GM13976 (cell line): ENCODE measurements around the gene MRPL1.
A peak's percentile ranks its signal among the peaks of the same experiment; 100 is the strongest.

Experiments
- DNase-seq: peaks from one replicate; pipeline ENCODE4 v3.0.0; 2012; ENCODE audit warnings: low spot score
- in situ Hi-C: fragments of 300-500 bp; cut with MboI; formaldehyde crosslinking; loops from one replicate; pipeline ENCODE4 v1.12.0; 2022; ENCODE audit warnings: low sequenced_read_pairs, mixed read lengths, inconsistent platforms; ENCODE audit not compliant: unreplicated experiment
- TF ChIP-seq, protein P1 (sequence below): IDR thresholded peaks from 2 replicates; pipeline ENCODE4 v1.5.1; 2012; ENCODE audit warnings: borderline replicate concordance, mild to moderate bottlenecking; ENCODE audit not compliant: insufficient read depth; ENCODE audit errors: extremely low read depth, missing control alignments, control extremely low read depth

MRPL1 gene

DNA sequence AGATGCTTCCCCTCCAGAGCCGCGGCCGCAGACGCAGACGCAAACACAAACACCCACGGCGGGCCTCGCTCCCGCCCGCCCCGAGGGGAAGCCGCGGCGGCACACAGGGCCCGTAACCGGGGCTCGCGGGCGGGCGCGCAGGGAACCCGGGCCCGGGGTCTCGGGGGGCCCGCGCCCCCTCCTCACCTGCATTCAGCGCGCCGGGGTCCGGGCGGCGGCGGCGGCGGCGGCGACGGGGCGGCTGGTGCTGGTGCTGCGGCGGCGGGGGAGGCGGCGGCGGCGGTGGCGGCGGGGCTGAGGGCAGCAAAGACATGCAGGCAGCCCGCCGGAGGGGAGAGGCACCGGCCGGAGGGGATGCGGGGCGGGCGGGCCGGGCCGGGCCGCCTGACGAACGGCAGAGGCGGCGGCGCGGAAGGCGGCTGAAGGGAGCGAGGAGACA, 43.2 kb upstream of the MRPL1 start:
- no peak for DNase-seq
- in situ Hi-C loops, result no loop called here
- TF ChIP-seq, protein P1, sequence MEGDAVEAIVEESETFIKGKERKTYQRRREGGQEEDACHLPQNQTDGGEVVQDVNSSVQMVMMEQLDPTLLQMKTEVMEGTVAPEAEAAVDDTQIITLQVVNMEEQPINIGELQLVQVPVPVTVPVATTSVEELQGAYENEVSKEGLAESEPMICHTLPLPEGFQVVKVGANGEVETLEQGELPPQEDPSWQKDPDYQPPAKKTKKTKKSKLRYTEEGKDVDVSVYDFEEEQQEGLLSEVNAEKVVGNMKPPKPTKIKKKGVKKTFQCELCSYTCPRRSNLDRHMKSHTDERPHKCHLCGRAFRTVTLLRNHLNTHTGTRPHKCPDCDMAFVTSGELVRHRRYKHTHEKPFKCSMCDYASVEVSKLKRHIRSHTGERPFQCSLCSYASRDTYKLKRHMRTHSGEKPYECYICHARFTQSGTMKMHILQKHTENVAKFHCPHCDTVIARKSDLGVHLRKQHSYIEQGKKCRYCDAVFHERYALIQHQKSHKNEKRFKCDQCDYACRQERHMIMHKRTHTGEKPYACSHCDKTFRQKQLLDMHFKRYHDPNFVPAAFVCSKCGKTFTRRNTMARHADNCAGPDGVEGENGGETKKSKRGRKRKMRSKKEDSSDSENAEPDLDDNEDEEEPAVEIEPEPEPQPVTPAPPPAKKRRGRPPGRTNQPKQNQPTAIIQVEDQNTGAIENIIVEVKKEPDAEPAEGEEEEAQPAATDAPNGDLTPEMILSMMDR, result no peak

DNA sequence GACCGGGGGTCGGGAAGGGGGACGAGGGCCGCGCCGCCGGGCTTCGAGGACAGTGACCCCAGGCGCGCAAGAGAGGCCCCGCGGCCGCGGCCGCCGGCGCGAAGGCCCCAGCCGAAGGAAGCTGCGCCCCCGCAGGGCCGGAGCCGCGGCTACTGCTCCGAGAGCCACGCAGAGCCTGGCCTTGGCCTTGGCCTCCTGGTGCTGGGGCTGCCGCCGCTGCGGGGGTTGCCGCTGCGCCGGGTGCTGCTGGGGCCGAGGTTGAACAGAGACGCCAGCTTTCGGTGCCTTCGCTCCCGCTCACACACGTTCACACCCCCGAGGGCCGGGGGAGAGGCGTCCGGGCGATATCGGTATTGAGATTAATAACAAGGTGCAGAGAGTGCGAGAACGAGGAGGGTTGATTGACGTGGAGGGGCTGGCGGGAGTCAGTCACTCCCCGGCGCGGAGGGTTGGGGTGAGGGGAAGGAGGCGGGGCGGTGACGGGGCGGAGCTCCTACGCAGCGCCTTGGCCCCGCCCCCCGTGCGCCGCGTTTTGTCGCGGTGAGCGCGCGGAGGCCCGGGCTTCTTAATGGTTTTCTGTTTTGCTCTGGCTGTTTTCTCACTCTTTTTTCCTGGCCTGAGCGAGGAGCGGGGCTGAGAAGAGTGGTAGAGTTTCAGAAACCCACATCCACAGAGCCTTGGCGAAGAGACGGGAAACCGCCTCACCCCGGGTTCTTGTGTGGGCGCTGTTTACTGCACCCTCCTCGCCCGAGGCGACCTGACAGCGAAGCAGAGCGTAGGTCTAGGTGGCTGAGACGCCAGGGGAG, 42.6 kb upstream of the MRPL1 start:
- TF ChIP-seq, protein P1, result no peak
- in situ Hi-C loops, result no loop called here
- DNase-seq, result peak; percentile 94

DNA sequence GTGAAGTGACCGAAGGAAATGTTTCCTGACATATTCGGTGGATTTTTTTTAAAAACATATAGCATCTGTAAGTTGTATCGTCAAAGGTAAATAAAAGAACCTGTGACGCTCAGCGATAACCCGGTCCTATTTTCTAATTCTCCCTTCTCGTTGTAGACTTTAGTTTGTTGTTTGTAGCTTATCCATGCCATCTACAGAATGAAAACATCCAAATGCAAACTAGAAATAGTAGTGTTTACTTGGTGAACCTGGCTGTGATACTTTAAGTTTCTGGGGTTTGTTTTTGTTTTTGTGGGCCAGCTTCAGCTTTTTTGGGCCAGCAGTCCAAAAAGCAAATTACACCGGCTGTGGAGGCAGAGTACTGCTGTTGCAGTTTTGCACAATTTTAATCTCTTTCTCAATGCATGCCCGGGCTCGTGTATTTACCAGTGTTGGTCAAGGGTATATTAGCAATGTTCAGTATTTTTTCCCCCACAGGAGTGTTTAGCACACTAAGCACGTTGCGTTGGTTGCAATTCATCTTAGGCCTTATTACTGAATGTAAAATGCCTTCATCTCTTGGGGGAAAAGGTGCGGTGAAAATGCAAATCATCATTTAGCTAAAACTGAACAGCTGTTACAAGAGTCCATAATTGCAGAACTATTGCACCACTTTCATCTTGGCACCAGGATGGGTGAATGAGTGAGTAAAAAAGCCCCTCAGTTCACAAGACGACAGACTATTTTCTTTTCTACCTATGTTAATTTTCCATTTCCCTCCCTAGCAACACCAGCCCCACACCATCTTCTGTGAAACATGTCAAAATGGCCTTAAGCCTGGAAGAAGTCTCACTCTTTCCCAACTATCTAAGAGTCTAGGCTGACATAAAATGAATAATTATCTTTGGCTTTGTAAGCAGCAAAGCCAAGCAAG, 41.7 kb upstream of the MRPL1 start:
- TF ChIP-seq, protein P1, result no peak
- no peak for DNase-seq
- in situ Hi-C loops, result no loop called here

DNA sequence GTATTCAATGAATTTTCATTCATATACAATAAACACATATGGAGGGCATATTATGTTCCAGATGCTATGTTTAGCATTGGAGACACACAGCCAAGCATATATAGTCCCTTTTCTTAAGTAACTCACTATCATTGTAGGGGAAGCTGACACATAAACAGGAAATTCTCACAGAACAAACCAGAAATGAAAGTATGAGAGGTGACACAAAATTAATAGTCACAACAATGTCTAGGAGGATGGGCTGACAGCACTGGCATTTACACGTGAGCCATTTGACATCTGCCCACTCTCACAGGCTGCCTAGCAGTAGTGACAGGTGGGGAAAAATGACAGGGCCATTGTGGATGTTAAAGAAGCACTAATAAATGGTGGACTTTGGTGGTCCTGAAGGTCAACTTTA, 40.9 kb upstream of the MRPL1 start:
- DNase-seq, result no peak
- TF ChIP-seq, protein P1, result no peak
- in situ Hi-C loops, result no loop called here

DNA sequence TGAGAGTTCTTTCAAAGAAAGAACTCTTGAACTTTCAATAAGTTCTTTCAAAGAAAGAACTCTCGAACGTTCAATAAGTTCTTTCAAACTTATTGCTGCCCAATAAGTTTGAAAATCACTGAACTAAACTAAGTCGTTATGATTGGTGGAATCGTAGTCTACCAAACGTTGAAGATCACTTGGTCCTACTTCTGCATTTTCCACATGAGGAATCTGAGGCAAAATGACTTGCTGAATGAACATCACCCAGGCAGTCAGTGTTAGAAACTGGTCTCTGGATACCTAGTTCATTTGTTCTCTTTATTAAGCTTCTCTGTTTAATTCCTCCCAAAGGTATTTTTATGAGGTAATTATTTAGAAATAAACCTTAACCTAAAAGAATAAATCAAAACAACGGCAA, 36.4 kb upstream of the MRPL1 start:
- in situ Hi-C loops, result no loop called here
- TF ChIP-seq, protein P1, result no peak
- no peak for DNase-seq

DNA sequence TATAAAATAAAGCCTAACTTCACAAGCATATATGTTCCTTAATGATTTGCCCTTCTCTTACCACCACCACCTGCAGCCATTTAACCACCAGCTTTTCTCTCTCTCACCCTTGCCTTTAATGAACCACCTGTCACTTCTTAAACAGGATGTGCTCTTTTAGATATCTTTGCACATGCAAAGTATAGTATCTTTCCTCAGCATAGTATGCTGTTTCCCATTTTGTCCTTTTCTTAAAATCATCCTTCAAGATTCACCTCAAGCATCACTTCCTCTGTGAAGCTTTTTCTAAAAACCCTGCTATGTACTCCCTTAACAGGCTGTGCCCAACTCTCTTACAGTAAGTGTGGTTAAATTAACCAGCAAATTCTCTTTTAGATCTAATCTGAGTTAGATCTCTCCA, 35.3 kb upstream of the MRPL1 start:
- no peak for DNase-seq
- in situ Hi-C loops, result no loop called here
- TF ChIP-seq, protein P1, result no peak
